GM21825 (cell line): ENCODE measurements around the gene TMEM207.
"Not testable (repeated sequence)": the region's sequence is repeated elsewhere in the genome, so short reads cannot be mapped to it uniquely, and the experiment has no call there.

Experiments used
- ATAC-seq: cut with Tn5 transposase; IDR thresholded peaks from one replicate; pipeline ENCODE4 v1.9.1; 2021; ENCODE audit warnings: mild to moderate bottlenecking, moderate library complexity; ENCODE audit not compliant: unreplicated experiment

TMEM207 gene

DNA sequence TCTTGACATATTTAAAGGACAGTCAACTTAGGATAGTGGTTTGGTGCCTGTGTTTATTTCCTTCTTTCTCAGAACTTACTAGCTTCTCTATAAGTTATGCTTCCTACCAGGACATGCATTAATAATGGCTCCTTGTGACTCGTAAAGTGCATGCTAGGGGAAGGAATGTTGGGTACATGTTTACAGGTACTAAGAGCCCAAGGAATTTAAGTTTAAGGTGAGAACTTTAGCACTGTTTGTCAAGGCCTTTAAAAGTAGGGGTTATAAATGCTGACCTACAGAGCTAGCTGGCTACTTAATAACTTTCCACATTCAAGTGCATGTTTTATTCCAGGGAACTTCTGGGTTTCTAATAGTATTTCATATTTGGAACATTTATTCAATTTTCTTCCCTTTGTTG lies at the start of gene TMEM207:
Gene TMEM207 (minus strand): TSS at position 101 of the 400 bp plus-strand sequence. CDS start 92 bp downstream, at position 9.
- ATAC-seq, result no peak

GRCh38 chr3:190499122-190499521 lies 49.4 kb upstream of the TMEM207 start:
- ATAC-seq, result no peak

- no peak for ATAC-seq
These were observed 48.6 kb upstream of the TMEM207 start for GRCh38 chr3:190498293-190498692.

GRCh38 chr3:190497811-190498210 lies 48.1 kb upstream of the TMEM207 start:
- ATAC-seq, result no peak

GRCh38 chr3:190496859-190497258 lies 47.2 kb upstream of the TMEM207 start:
- no peak for ATAC-seq

DNA sequence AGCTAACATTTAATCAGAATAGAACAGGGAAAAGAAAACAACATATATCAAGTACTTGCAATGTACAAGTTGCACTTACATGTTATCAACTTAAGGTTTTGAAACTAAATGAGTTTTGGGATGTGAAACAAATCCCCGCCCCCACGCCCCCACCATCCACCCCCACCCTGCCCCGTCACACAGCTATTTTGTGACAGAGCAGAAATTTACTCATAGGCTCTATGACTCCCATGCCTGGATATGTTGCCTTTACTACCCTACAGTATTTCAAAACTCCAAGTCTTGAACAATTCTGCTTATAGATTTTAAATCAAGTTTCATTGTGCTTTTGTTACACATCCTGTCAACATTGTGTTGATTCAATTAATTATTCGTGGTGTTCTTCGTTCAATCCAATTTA lies 46.1 kb upstream of the TMEM207 start:
- no peak for ATAC-seq

DNA sequence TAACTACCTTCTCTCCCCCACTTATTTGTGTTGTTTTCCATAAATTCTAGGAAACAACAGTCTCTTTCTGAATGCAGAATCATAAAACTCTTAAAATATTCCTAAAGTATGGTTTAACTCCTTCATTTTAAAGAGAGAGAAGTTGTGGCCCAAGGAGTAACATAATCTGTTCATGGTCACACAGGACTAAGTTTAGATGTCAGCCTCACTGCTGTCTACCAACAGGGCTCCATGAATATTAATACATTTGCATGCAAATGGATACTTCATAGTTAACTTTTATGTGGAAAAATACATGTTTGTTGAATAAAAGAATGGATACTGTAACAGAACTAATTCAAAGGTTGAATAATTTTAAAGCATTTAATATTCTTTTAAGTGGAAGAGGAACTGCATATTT lies 45.7 kb upstream of the TMEM207 start:
- no peak for ATAC-seq

- ATAC-seq, result no peak
These were observed 45.2 kb upstream of the TMEM207 start for GRCh38 chr3:190494907-190495306.

- ATAC-seq, result no peak
These were observed 43.3 kb upstream of the TMEM207 start for GRCh38 chr3:190492966-190493365.

GRCh38 chr3:190492129-190492528 lies 42.4 kb upstream of the TMEM207 start:
- ATAC-seq, result no peak

- ATAC-seq, result no peak
These were observed 41.9 kb upstream of the TMEM207 start for GRCh38 chr3:190491533-190492054.

DNA sequence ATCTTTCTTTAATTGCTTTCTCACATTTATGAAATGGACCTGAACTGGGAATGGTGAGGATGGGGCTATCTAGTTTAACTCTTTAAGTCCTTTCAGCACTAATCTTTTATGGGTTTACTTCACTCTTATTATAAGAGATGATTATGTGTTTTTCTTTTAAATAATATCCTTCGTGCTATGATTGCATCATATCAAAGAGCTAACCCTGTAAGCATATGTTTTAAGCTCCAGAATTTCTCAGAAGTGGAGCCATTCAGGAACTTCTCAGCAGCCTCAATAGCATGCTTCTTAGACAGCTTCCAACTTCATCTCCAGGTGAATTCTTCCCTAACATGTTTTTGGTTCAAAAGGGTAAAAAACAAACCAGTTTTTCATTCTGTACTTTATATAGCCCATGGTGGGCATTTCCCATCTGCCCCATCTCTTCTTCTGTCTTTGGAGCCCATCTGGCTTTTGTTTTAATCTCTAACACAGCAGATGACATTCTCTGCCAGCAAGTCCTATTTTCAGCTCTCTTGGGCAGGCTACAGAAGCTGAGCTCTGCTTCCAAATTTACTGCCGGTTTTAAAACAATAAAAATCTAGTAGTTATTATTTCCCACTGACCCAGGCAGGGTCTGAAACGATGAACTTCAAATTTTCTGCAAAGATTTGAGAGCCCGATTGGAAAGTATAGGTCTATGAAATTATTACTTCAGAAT lies 37.4 kb upstream of the TMEM207 start:
- ATAC-seq, result no peak

DNA sequence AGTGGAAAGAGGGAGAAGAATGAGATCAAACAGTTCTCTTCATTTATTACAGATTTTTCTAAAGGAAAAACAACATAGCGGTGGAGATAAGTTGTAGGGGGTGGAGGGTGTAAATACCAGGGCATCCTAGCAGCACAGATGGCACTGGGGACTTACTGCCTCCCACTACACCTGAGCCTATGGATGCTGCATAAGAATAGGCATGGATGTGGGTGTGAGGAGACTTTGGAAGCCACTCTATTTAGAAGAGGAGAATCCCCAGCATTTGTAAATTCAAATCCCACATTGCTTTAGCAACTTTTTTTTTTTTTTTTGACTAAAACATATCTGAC lies 36.8 kb upstream of the TMEM207 start:
- ATAC-seq, result no peak

GRCh38 chr3:190485830-190486532 lies 36.3 kb upstream of the TMEM207 start:
- no peak for ATAC-seq

GRCh38 chr3:190481779-190482178 lies 32.1 kb upstream of the TMEM207 start:
- no peak for ATAC-seq

DNA sequence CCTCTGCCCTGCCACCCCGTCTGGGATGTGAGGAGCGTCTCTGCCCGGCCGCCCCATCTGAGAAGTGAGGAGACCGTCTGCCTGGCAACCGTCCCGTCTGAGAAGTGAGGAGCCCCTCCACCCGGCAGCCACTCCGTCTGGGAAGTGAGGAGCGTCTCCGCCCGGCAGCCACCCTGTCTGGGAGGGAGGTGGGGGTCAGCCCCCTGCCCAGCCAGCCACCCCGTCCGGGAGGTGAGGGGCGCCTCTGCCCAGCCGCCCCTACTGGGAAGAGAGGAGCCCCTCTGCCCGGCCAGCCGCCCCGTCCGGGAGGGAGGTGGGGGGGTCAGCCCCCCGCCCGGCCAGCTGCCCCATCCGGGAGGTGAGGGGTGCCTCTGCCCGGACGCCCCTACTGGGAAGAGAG lies 23.6 kb upstream of the TMEM207 start:
- not testable (repeated sequence) for ATAC-seq

DNA sequence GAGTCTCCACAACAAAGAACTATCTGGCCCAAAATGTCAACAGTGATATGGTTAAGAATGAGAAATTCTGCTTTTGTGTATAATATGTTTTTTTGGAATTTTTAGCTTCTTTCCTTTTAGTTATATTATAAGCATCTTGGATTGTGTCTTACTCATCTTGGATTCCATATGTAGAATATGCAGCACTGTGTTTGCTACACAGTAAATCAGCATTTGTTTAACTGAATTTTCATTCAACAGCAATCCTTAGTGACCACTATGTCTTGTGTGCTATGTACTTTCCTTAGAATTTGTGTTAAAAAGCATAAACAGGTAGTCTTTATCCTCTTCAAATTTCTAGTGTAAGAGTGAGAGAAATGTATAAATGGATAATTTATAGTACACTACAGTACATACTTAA lies 18.2 kb upstream of the TMEM207 start:
- ATAC-seq, result no peak

DNA sequence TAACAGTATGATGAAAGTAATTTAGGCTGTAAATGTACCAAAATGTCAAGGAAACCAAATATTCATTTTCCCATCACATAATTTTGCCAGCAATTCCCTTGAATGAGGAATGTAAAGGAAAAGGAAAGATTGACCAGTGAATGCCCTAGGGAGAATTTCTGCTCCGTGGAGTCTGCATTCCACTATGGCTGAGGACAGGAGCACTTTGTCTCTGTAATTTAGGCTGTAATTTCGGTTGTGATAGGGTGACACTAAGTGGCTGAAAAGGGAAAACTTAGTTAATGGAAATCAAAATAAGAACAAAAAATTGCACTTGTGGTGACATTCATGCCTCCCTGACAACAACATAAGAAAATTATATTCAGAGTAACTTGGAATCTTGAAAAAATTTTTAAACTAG lies 8.3 kb upstream of the TMEM207 start:
- no peak for ATAC-seq

- ATAC-seq, result no peak
These were observed 7.1 kb upstream of the TMEM207 start for GRCh38 chr3:190456770-190457169.

- ATAC-seq, result no peak
These were observed 6.1 kb upstream of the TMEM207 start for GRCh38 chr3:190455828-190456227.

GRCh38 chr3:190448256-190448655 lies 1.4 kb downstream of the TMEM207 start:
- no peak for ATAC-seq

GRCh38 chr3:190446573-190447279 lies 3.0 kb downstream of the TMEM207 start:
- no peak for ATAC-seq
